GM12875 (cell line): Measurements from ENCODE around the gene KCNT2.

ENCODE experiments used
- H3K4me3 ChIP-seq: one replicate; pipeline ENCODE4 v1.5.1; 2011; ENCODE audit warnings: low read depth, low read length, control low read depth
- CTCF ChIP-seq: IDR thresholded peaks from 2 replicates; pipeline ENCODE4 v1.5.1; 2011; ENCODE audit warnings: low read depth, mild to moderate bottlenecking, control low read depth, inconsistent platforms, low read length, moderate library complexity, borderline replicate concordance; ENCODE audit not compliant: insufficient read depth

KCNT2 gene

GRCh38 chr1:196563768-196564167 lies 44.5 kb downstream of the KCNT2 start:
- no peak overlapping the region for H3K4me3 ChIP-seq
- TF ChIP-seq CTCF, result no peak

DNA sequence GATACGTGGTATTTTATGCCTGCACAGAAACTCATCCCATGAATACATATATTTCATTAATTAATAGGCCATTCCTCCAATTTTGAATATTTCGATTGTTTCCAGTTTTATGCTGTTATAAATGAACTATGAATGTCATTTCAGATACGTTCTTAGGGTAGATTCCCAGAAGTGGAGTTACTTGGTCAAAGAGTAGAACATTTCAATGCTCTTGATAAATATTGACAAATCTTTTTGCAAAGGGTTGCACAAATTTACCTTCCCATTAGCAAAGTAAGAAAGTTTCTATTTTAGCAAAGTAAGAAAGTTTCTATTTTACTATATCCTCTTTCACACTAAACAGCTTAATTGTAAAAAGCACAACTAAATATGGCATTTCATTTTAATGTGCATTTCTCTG lies 48.9 kb downstream of the KCNT2 start:
- no peak for TF ChIP-seq CTCF
- H3K4me3 ChIP-seq, result no peak overlapping the region

DNA sequence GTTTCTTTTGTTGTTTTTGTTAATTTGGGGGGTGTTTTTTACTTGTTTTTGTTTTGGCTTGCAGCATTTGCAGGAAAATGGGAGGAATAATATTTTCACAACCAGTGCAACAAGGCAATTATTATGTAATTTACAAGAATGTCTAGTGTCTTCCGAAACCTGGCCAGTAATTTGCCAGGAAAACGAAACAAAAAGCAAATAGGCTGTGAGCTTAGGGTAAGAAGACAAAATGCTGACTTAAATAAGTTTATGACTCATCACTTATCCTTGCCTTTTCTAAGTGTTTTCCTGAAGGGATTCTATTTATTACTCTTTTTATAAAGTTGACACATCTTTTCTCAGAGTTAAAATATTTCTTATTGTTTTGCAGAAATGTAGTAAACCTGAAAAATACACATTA lies 49.8 kb downstream of the KCNT2 start:
- H3K4me3 ChIP-seq, result no peak overlapping the region
- TF ChIP-seq CTCF, result no peak

- no peak for TF ChIP-seq CTCF
- H3K4me3 ChIP-seq, result no peak overlapping the region
These were observed 50.4 kb downstream of the KCNT2 start for GRCh38 chr1:196557797-196558196.

- TF ChIP-seq CTCF, result no peak
- H3K4me3 ChIP-seq, result no peak overlapping the region
These were observed 57.5 kb downstream of the KCNT2 start for GRCh38 chr1:196550731-196551130.

- no peak overlapping the region for H3K4me3 ChIP-seq
- TF ChIP-seq CTCF, result no peak
These were observed 61.7 kb downstream of the KCNT2 start for GRCh38 chr1:196546272-196547111.

- TF ChIP-seq CTCF, result no peak
- H3K4me3 ChIP-seq, result no peak overlapping the region
These were observed 63.0 kb downstream of the KCNT2 start for GRCh38 chr1:196545222-196545621.
